Activated naive CD8-positive, alpha-beta T cell treated with anti-CD3 and anti-CD28 coated beads, Interleukin-2, amount 50 U/mL, for 24 hours (primary cell): Measurements from ENCODE around the gene COL6A1.
"Not testable (repeated sequence)": the region's sequence is repeated elsewhere in the genome, so short reads cannot be mapped to it uniquely, and the experiment has no call there.

Experiments
- ATAC-seq: fragments of 150-1000 bp; cut with Tn5 transposase; one replicate; pipeline ENCODE4 v1.10.0; 2021
- DNase-seq: peaks from one replicate; pipeline ENCODE4 v3.0.0; 2021
- H3K27ac Mint-ChIP-seq: one replicate; pipeline ENCODE4 v1.8.0; 2021; ENCODE audit warnings: mild to moderate bottlenecking, mixed read lengths
- H3K27me3 Mint-ChIP-seq: one replicate; pipeline ENCODE4 v1.8.0; 2021; ENCODE audit warnings: mixed read lengths
- H3K36me3 Mint-ChIP-seq: one replicate; pipeline ENCODE4 v1.8.0; 2021; ENCODE audit warnings: low read depth, mixed read lengths
- H3K4me1 Mint-ChIP-seq: one replicate; pipeline ENCODE4 v1.8.0; 2021; ENCODE audit warnings: mixed read lengths
- H3K4me3 Mint-ChIP-seq: one replicate; pipeline ENCODE4 v1.8.0; 2021; ENCODE audit warnings: mild to moderate bottlenecking, moderate library complexity, mixed read lengths
- H3K9me3 Mint-ChIP-seq: one replicate; pipeline ENCODE4 v1.8.0; 2021; ENCODE audit warnings: mixed read lengths

COL6A1 gene

GRCh38 chr21:46037331-46038325 lies 56.1 kb downstream of the COL6A1 start:
- Mint-ChIP-seq H3K9me3 (no peaks in the 10 kb centered on the region), H3K4me1 (peaks cover 6% of the 10 kb centered on the region), H3K36me3 (no peaks in the 10 kb centered on the region), H3K4me3 (no peak overlapping the region), H3K27ac (no peak overlapping the region), H3K27me3 (peaks cover 8% of the 10 kb centered on the region)
- DNase-seq (no peak), ATAC-seq (no peak)

GRCh38 chr21:46038341-46038829 lies 56.8 kb downstream of the COL6A1 start:
- H3K36me3 Mint-ChIP-seq, result no peaks in the 10 kb centered on the region
- ATAC-seq (no peak), DNase-seq (no peak)
- no peak overlapping the region for H3K27ac Mint-ChIP-seq
- no peaks in the 10 kb centered on the region for H3K9me3 Mint-ChIP-seq
- H3K4me1 Mint-ChIP-seq, result peaks cover 6% of the 10 kb centered on the region
- H3K27me3 Mint-ChIP-seq, result peaks cover 8% of the 10 kb centered on the region
- H3K4me3 Mint-ChIP-seq, result no peak overlapping the region

- ATAC-seq, result no peak
- no peaks in the 10 kb centered on the region for H3K9me3 Mint-ChIP-seq
- DNase-seq, result no peak
- no peak overlapping the region for H3K4me3 Mint-ChIP-seq
- no peaks in the 10 kb centered on the region for H3K36me3 Mint-ChIP-seq
- peaks cover 6% of the 10 kb centered on the region for H3K4me1 Mint-ChIP-seq
- H3K27ac Mint-ChIP-seq, result no peak overlapping the region
- H3K27me3 Mint-ChIP-seq, result peaks cover 8% of the 10 kb centered on the region
These were observed 57.4 kb downstream of the COL6A1 start for GRCh38 chr21:46038871-46039397.

- H3K4me3 Mint-ChIP-seq, result no peak overlapping the region
- no peaks in the 10 kb centered on the region for H3K36me3 Mint-ChIP-seq
- H3K4me1 Mint-ChIP-seq, result peaks cover 6% of the 10 kb centered on the region
- no peak overlapping the region for H3K27ac Mint-ChIP-seq
- DNase-seq (no peak), ATAC-seq (no peak)
- peaks cover 8% of the 10 kb centered on the region for H3K27me3 Mint-ChIP-seq
- no peaks in the 10 kb centered on the region for H3K9me3 Mint-ChIP-seq
These were observed 58.5 kb downstream of the COL6A1 start for GRCh38 chr21:46039891-46040660.

GRCh38 chr21:46040707-46041106 lies 59.1 kb downstream of the COL6A1 start:
- no peak for DNase-seq
- ATAC-seq, result peak; percentile 20
- Mint-ChIP-seq H3K27me3 (peaks cover 8% of the 10 kb centered on the region), H3K4me3 (no peak overlapping the region), H3K4me1 (peaks cover 6% of the 10 kb centered on the region), H3K36me3 (no peaks in the 10 kb centered on the region), H3K27ac (peak overlapping the region; percentile 63), H3K9me3 (no peaks in the 10 kb centered on the region)

GRCh38 chr21:46041183-46041582 lies 59.6 kb downstream of the COL6A1 start:
- DNase-seq (no peak), ATAC-seq (no peak)
- Mint-ChIP-seq H3K36me3 (no peaks in the 10 kb centered on the region), H3K27ac (no peak overlapping the region), H3K4me1 (peaks cover 6% of the 10 kb centered on the region), H3K27me3 (peaks cover 8% of the 10 kb centered on the region), H3K9me3 (no peaks in the 10 kb centered on the region), H3K4me3 (no peak overlapping the region)

GRCh38 chr21:46045154-46045553 lies 63.6 kb downstream of the COL6A1 start:
- H3K9me3 Mint-ChIP-seq, result no peaks in the 10 kb centered on the region
- no peaks in the 10 kb centered on the region for H3K36me3 Mint-ChIP-seq
- H3K27ac Mint-ChIP-seq, result no peak overlapping the region
- H3K27me3 Mint-ChIP-seq, result peaks cover 8% of the 10 kb centered on the region
- no peak for DNase-seq
- H3K4me1 Mint-ChIP-seq, result peaks cover 6% of the 10 kb centered on the region
- H3K4me3 Mint-ChIP-seq, result no peak overlapping the region
- ATAC-seq, result no peak

- ATAC-seq, result no peak
These were observed 64.9 kb downstream of the COL6A1 start for GRCh38 chr21:46046471-46046870.

GRCh38 chr21:46046906-46047305 lies 65.3 kb downstream of the COL6A1 start:
- not testable (repeated sequence) for H3K27ac Mint-ChIP-seq, H3K9me3 Mint-ChIP-seq, H3K36me3 Mint-ChIP-seq, H3K4me1 Mint-ChIP-seq, H3K4me3 Mint-ChIP-seq, DNase-seq, ATAC-seq, H3K27me3 Mint-ChIP-seq

More at GRCh38 chr21:46046471-46046870, 64.9 kb downstream of the COL6A1 start:
- H3K27me3 Mint-ChIP-seq, result peaks cover 4% of the 10 kb centered on the region
- no peak overlapping the region for H3K27ac Mint-ChIP-seq
- no peaks in the 10 kb centered on the region for H3K9me3 Mint-ChIP-seq
- no peak overlapping the region for H3K4me3 Mint-ChIP-seq
- no peaks in the 10 kb centered on the region for H3K36me3 Mint-ChIP-seq
- H3K4me1 Mint-ChIP-seq, result peaks cover 3% of the 10 kb centered on the region
- DNase-seq, result peak; percentile 0

GRCh38 chr21:46048926-46049889 lies 67.6 kb downstream of the COL6A1 start:
- no peak overlapping the region for H3K4me3 Mint-ChIP-seq
- no peaks in the 10 kb centered on the region for H3K36me3 Mint-ChIP-seq
- peaks cover 7% of the 10 kb centered on the region for H3K27me3 Mint-ChIP-seq
- H3K27ac Mint-ChIP-seq, result no peak overlapping the region
- no peaks in the 10 kb centered on the region for H3K9me3 Mint-ChIP-seq
- H3K4me1 Mint-ChIP-seq, result peaks cover 26% of the 10 kb centered on the region
- ATAC-seq (no peak), DNase-seq (no peak)

- Mint-ChIP-seq H3K4me3 (no peak overlapping the region), H3K27me3 (peaks cover 9% of the 10 kb centered on the region), H3K36me3 (no peaks in the 10 kb centered on the region), H3K27ac (no peak overlapping the region), H3K4me1 (peaks cover 29% of the 10 kb centered on the region), H3K9me3 (no peaks in the 10 kb centered on the region)
- DNase-seq (no peak), ATAC-seq (no peak)
These were observed 68.5 kb downstream of the COL6A1 start for GRCh38 chr21:46049890-46050667.

- Mint-ChIP-seq H3K27me3 (peaks cover 9% of the 10 kb centered on the region), H3K36me3 (no peaks in the 10 kb centered on the region), H3K4me1 (peaks cover 29% of the 10 kb centered on the region), H3K27ac (no peak overlapping the region), H3K9me3 (no peaks in the 10 kb centered on the region), H3K4me3 (no peak overlapping the region)
- ATAC-seq, result no peak
- no peak for DNase-seq
These were observed 69.3 kb downstream of the COL6A1 start for GRCh38 chr21:46050668-46051378.

GRCh38 chr21:46051379-46051770 lies 69.8 kb downstream of the COL6A1 start:
- H3K36me3 Mint-ChIP-seq, result no peaks in the 10 kb centered on the region
- H3K9me3 Mint-ChIP-seq, result no peaks in the 10 kb centered on the region
- peaks cover 9% of the 10 kb centered on the region for H3K27me3 Mint-ChIP-seq
- H3K4me1 Mint-ChIP-seq, result peaks cover 34% of the 10 kb centered on the region
- H3K27ac Mint-ChIP-seq, result no peak overlapping the region
- DNase-seq (no peak), ATAC-seq (no peak)
- no peak overlapping the region for H3K4me3 Mint-ChIP-seq
